ENCODE data around the gene TPH2. TPM values are rescaled to one million over a fixed set of nuclear protein-coding genes. Genes with fewer than 3 reads are reported as not detected.
A peak's percentile ranks its signal among the peaks of the same experiment; 100 is the strongest.

TPH2 gene
- polyA plus RNA-seq, 4 donors, result 0.03 TPM; not detected in 3

DNA sequence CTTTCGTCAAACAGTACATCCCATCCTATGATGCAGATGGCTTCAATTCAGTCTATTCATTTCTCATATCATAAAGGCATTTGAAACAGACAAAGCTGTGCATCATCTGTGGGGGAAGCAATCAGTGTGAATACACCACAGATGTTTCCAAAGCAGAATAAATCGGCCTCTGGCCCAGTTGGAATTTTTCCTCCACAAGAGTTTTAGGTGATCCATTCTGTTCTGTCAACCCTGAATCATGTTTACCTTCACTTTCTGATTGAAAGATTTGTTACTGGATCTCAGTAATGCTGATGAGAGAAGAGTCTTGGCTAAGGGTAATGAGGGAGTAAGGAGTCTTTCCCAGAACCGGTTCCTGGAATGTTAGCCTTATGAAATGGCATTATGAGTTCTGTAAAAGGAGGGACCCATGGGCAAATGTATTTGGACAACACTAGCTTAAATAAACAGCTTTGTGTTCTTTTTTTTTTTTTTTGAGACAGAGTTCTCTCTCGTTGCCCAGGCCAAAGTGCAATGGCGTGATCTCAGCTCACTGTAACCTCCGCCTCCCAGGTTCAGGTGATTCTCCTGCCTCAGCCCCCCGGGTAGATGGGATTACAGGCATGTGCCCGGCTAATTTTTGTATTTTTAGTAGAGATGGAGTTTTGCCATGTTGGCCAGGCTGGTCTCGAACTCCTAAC is 62.5 kb downstream of the TPH2 start:
- Histone ChIP-seq H3K4me3 (ENCODE audit: low read depth in 1 of 3, low read length in 3 of 3) (no peak overlapping the region), H3K36me3 (ENCODE audit: control insufficient read depth in 3 of 3, insufficient read depth in 2 of 3, low read depth in 1 of 3, low read length in 3 of 3) (no peaks in the 10 kb centered on the region), H3K9me3 (ENCODE audit: control insufficient read depth in 2 of 2, insufficient read depth in 1 of 2, low read depth in 1 of 2, low read length in 1 of 2) (no peaks in the 10 kb centered on the region), H3K27me3 (ENCODE audit: control insufficient read depth in 3 of 3, insufficient read depth in 3 of 3, low read length in 3 of 3) (peaks cover 0 to 3% (median 2%) of the 10 kb centered on the region in 3 donors), H3K27ac (ENCODE audit: low read depth in 1 of 3, low read length in 2 of 3) (no peak overlapping the region), H3K4me1 (ENCODE audit: control insufficient read depth in 3 of 3, insufficient read depth in 2 of 3, low read depth in 1 of 3, low read length in 2 of 3) (no peaks in the 10 kb centered on the region)
- no peak for FAIRE-seq
- 54 to 78% (median 65%) methylated on average over 9 of the region's 9 CpGs for WGBS, 3 donors
- no peak for DNase-seq

- 54 to 64% (median 55%) methylated on average over 2 of the region's 2 CpGs for WGBS, 3 donors
- Histone ChIP-seq H3K9me3 (ENCODE audit: control insufficient read depth in 2 of 2, insufficient read depth in 1 of 2, low read depth in 1 of 2, low read length in 1 of 2) (no peaks in the 10 kb centered on the region), H3K4me3 (ENCODE audit: low read depth in 1 of 3, low read length in 3 of 3) (no peak overlapping the region), H3K4me1 (ENCODE audit: control insufficient read depth in 3 of 3, insufficient read depth in 2 of 3, low read depth in 1 of 3, low read length in 2 of 3) (no peaks in the 10 kb centered on the region), H3K36me3 (ENCODE audit: control insufficient read depth in 3 of 3, insufficient read depth in 2 of 3, low read depth in 1 of 3, low read length in 3 of 3) (no peaks in the 10 kb centered on the region), H3K27me3 (ENCODE audit: control insufficient read depth in 3 of 3, insufficient read depth in 3 of 3, low read length in 3 of 3) (peaks cover 0 to 3% (median 2%) of the 10 kb centered on the region in 3 donors), H3K27ac (ENCODE audit: low read depth in 1 of 3, low read length in 2 of 3) (no peak overlapping the region)
- FAIRE-seq, result no peak
- no peak for DNase-seq
Measured at GRCh38 chr12:72006766-72007165, 68.1 kb downstream of the TPH2 start.

DNA sequence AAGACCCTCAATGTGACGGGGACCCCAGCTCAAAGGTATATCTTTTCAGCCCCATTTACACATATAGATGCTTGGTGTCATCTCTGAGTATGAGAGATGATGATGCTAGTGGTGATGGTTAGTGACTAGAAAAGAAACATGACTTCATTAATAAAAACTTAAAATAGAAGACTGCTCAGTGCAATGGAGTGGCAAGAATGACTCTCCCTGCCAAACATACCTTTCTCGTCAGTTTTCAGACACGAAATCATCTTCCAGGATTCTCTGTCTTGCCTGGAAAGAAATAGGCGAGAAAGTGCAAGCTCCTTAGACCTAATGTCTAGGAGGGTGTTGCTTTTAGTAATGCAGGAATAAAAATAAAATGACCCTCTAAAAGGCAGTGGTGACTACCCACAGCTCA is 71.7 kb downstream of the TPH2 start:
- Histone ChIP-seq H3K27ac (ENCODE audit: low read depth in 1 of 3, low read length in 2 of 3) (no peak overlapping the region), H3K4me3 (ENCODE audit: low read depth in 1 of 3, low read length in 3 of 3) (no peak overlapping the region), H3K4me1 (ENCODE audit: control insufficient read depth in 3 of 3, insufficient read depth in 2 of 3, low read depth in 1 of 3, low read length in 2 of 3) (no peaks in the 10 kb centered on the region), H3K9me3 (ENCODE audit: control insufficient read depth in 2 of 2, insufficient read depth in 1 of 2, low read depth in 1 of 2, low read length in 1 of 2) (no peaks in the 10 kb centered on the region), H3K27me3 (ENCODE audit: control insufficient read depth in 3 of 3, insufficient read depth in 3 of 3, low read length in 3 of 3) (no peaks in the 10 kb centered on the region), H3K36me3 (ENCODE audit: control insufficient read depth in 3 of 3, insufficient read depth in 2 of 3, low read depth in 1 of 3, low read length in 3 of 3) (no peaks in the 10 kb centered on the region)
- no peak for FAIRE-seq
- 60 to 76% (median 69%) methylated on average over 4 of the region's 4 CpGs for WGBS, 3 donors
- DNase-seq, result no peak

DNA sequence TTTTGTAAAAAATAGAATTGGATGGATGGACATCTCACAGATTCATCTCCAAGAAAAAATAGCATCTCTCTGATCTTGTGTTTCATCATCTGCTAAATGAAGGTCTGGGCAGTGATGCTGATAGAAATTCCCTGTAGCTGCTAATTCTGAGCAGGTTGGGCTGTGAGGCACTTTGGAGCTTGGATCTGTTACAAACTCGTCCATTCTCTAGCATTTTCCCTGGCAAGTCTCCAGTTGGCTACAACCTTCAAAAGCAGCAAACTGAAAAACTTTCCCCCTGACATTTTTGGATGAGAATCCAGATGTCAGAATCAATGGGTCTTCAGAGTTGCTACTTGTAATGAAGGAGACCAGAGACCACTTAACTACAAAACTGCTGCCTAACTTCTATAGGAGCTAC is 72.7 kb downstream of the TPH2 start:
- Histone ChIP-seq H3K4me3 (ENCODE audit: low read depth in 1 of 3, low read length in 3 of 3) (no peak overlapping the region), H3K36me3 (ENCODE audit: control insufficient read depth in 3 of 3, insufficient read depth in 2 of 3, low read depth in 1 of 3, low read length in 3 of 3) (no peaks in the 10 kb centered on the region), H3K27me3 (ENCODE audit: control insufficient read depth in 3 of 3, insufficient read depth in 3 of 3, low read length in 3 of 3) (no peaks in the 10 kb centered on the region), H3K4me1 (ENCODE audit: control insufficient read depth in 3 of 3, insufficient read depth in 2 of 3, low read depth in 1 of 3, low read length in 2 of 3) (no peaks in the 10 kb centered on the region), H3K9me3 (ENCODE audit: control insufficient read depth in 2 of 2, insufficient read depth in 1 of 2, low read depth in 1 of 2, low read length in 1 of 2) (no peaks in the 10 kb centered on the region), H3K27ac (ENCODE audit: low read depth in 1 of 3, low read length in 2 of 3) (no peak overlapping the region)
- FAIRE-seq (no peak), DNase-seq (no peak)
- WGBS, 3 donors, result 0 to 34% (median 20%) methylated on average over 1 of the region's 1 CpG

- Histone ChIP-seq H3K4me3 (ENCODE audit: low read depth in 1 of 3, low read length in 3 of 3) (no peak overlapping the region), H3K36me3 (ENCODE audit: control insufficient read depth in 3 of 3, insufficient read depth in 2 of 3, low read depth in 1 of 3, low read length in 3 of 3) (no peaks in the 10 kb centered on the region), H3K4me1 (ENCODE audit: control insufficient read depth in 3 of 3, insufficient read depth in 2 of 3, low read depth in 1 of 3, low read length in 2 of 3) (no peaks in the 10 kb centered on the region), H3K27ac (ENCODE audit: low read depth in 1 of 3, low read length in 2 of 3) (no peak overlapping the region), H3K27me3 (ENCODE audit: control insufficient read depth in 3 of 3, insufficient read depth in 3 of 3, low read length in 3 of 3) (no peaks in the 10 kb centered on the region), H3K9me3 (ENCODE audit: control insufficient read depth in 2 of 2, insufficient read depth in 1 of 2, low read depth in 1 of 2, low read length in 1 of 2) (no peaks in the 10 kb centered on the region)
- WGBS, 3 donors, result 44 to 70% (median 56%) methylated on average over 4 of the region's 4 CpGs
- DNase-seq (no peak), FAIRE-seq (no peak)
Measured at GRCh38 chr12:72012874-72013273, 74.2 kb downstream of the TPH2 start.

- H3K9me3 ChIP-seq (ENCODE audit: control insufficient read depth in 2 of 2, insufficient read depth in 1 of 2, low read depth in 1 of 2, low read length in 1 of 2), result no peaks in the 10 kb centered on the region
- no peak overlapping the region for H3K27ac ChIP-seq (ENCODE audit: low read depth in 1 of 3, low read length in 2 of 3)
- H3K4me1 ChIP-seq (ENCODE audit: control insufficient read depth in 3 of 3, insufficient read depth in 2 of 3, low read depth in 1 of 3, low read length in 2 of 3), result no peaks in the 10 kb centered on the region
- H3K27me3 ChIP-seq (ENCODE audit: control insufficient read depth in 3 of 3, insufficient read depth in 3 of 3, low read length in 3 of 3), result no peaks in the 10 kb centered on the region
- WGBS, 3 donors, result 61 to 77% (median 62%) methylated on average over 1 of the region's 1 CpG
- FAIRE-seq, result no peak
- H3K36me3 ChIP-seq (ENCODE audit: control insufficient read depth in 3 of 3, insufficient read depth in 2 of 3, low read depth in 1 of 3, low read length in 3 of 3), result no peaks in the 10 kb centered on the region
- DNase-seq, result no peak
- H3K4me3 ChIP-seq (ENCODE audit: low read depth in 1 of 3, low read length in 3 of 3), result no peak overlapping the region
Measured at GRCh38 chr12:72015895-72016294, 77.2 kb downstream of the TPH2 start.

- no peaks in the 10 kb centered on the region for H3K27me3 ChIP-seq (ENCODE audit: control insufficient read depth in 3 of 3, insufficient read depth in 3 of 3, low read length in 3 of 3)
- no peak overlapping the region for H3K4me3 ChIP-seq (ENCODE audit: low read depth in 1 of 3, low read length in 3 of 3)
- DNase-seq (peak; percentile 80 to 91), FAIRE-seq (peak; percentile 19)
- H3K4me1 ChIP-seq (ENCODE audit: control insufficient read depth in 3 of 3, insufficient read depth in 2 of 3, low read depth in 1 of 3, low read length in 2 of 3), result no peaks in the 10 kb centered on the region
- no peaks in the 10 kb centered on the region for H3K9me3 ChIP-seq (ENCODE audit: control insufficient read depth in 2 of 2, insufficient read depth in 1 of 2, low read depth in 1 of 2, low read length in 1 of 2)
- no peak overlapping the region for H3K27ac ChIP-seq (ENCODE audit: low read depth in 1 of 3, low read length in 2 of 3)
- WGBS, 3 donors, result 1% methylated on average over 6 of the region's 6 CpGs
- H3K36me3 ChIP-seq (ENCODE audit: control insufficient read depth in 3 of 3, insufficient read depth in 2 of 3, low read depth in 1 of 3, low read length in 3 of 3), result no peaks in the 10 kb centered on the region
Measured at GRCh38 chr12:72017054-72017651, 78.5 kb downstream of the TPH2 start.

DNA sequence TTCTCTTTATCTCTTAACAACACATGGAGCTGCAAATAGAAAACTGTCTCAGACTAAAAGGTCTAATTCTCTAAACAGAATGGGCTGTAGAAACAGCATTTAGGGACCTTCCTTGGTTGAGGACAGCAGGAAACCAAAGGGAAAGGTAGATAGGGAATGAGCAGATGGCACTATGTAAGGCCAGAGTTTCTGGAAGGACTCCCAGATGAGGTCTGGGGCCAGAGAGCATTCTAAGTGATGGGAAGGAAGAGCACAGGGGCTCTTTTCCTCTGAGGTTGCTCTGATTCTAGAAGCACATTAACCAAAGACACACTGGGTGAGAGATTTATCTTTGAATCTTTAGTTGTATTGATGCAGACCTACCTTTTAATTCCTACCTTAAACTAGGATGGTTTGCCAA is 79.4 kb downstream of the TPH2 start:
- H3K36me3 ChIP-seq (ENCODE audit: control insufficient read depth in 3 of 3, insufficient read depth in 2 of 3, low read depth in 1 of 3, low read length in 3 of 3), result no peaks in the 10 kb centered on the region
- H3K4me3 ChIP-seq (ENCODE audit: low read depth in 1 of 3, low read length in 3 of 3), result no peak overlapping the region
- no peaks in the 10 kb centered on the region for H3K27me3 ChIP-seq (ENCODE audit: control insufficient read depth in 3 of 3, insufficient read depth in 3 of 3, low read length in 3 of 3)
- no peaks in the 10 kb centered on the region for H3K9me3 ChIP-seq (ENCODE audit: control insufficient read depth in 2 of 2, insufficient read depth in 1 of 2, low read depth in 1 of 2, low read length in 1 of 2)
- DNase-seq (no peak), FAIRE-seq (no peak)
- H3K4me1 ChIP-seq (ENCODE audit: control insufficient read depth in 3 of 3, insufficient read depth in 2 of 3, low read depth in 1 of 3, low read length in 2 of 3), result no peaks in the 10 kb centered on the region
- H3K27ac ChIP-seq (ENCODE audit: low read depth in 1 of 3, low read length in 2 of 3), result no peak overlapping the region

GRCh38 chr12:72024613-72025012 is 86.0 kb downstream of the TPH2 start:
- H3K27ac ChIP-seq (ENCODE audit: low read depth in 1 of 3, low read length in 2 of 3), result no peak overlapping the region
- no peak for FAIRE-seq
- DNase-seq, result no peak
- no peaks in the 10 kb centered on the region for H3K27me3 ChIP-seq (ENCODE audit: control insufficient read depth in 3 of 3, insufficient read depth in 3 of 3, low read length in 3 of 3)
- no peaks in the 10 kb centered on the region for H3K4me1 ChIP-seq (ENCODE audit: control insufficient read depth in 3 of 3, insufficient read depth in 2 of 3, low read depth in 1 of 3, low read length in 2 of 3)
- H3K36me3 ChIP-seq (ENCODE audit: control insufficient read depth in 3 of 3, insufficient read depth in 2 of 3, low read depth in 1 of 3, low read length in 3 of 3), result no peaks in the 10 kb centered on the region
- H3K4me3 ChIP-seq (ENCODE audit: low read depth in 1 of 3, low read length in 3 of 3), result no peak overlapping the region
- no peaks in the 10 kb centered on the region for H3K9me3 ChIP-seq (ENCODE audit: control insufficient read depth in 2 of 2, insufficient read depth in 1 of 2, low read depth in 1 of 2, low read length in 1 of 2)
- WGBS, 3 donors, result 59 to 75% (median 73%) methylated on average over 5 of the region's 5 CpGs
